Activated CD8-positive, alpha-beta memory T cell treated with anti-CD3 and anti-CD28 coated beads, Interleukin-2, amount 10 ng/mL, durations not matched to agents 7 days and 5 days (primary cell): ENCODE data around the gene CCNK. TPM values are rescaled to one million over a fixed set of nuclear protein-coding genes. Genes with fewer than 3 reads are reported as not detected.

Experiments used
- ATAC-seq: fragments of 150-1000 bp; cut with Tn5 transposase; one replicate; pipeline ENCODE4 v1.10.0; 2021; ENCODE audit warnings: moderate library complexity
- CTCF ChIA-PET: fragments of 350-600 bp; sonication (Branson Sonifier 250); formaldehyde crosslinking; loops from one replicate; lab custom pipeline; 2021; ENCODE audit warnings: antibody characterized with exemption; lab: Charles Lee
- DNase-seq: peaks from one replicate; pipeline ENCODE4 v3.0.0-alpha.2; 2020
- H3K27ac Mint-ChIP-seq: one replicate; pipeline ENCODE4 v1.8.0; 2021; ENCODE audit warnings: mild to moderate bottlenecking, mixed read lengths
- H3K27me3 Mint-ChIP-seq: one replicate; pipeline ENCODE4 v1.8.0; 2021; ENCODE audit warnings: mixed read lengths
- H3K36me3 Mint-ChIP-seq: one replicate; pipeline ENCODE4 v1.8.0; 2021; ENCODE audit warnings: mild to moderate bottlenecking, mixed read lengths
- H3K4me1 Mint-ChIP-seq: one replicate; pipeline ENCODE4 v1.8.0; 2021; ENCODE audit warnings: mixed read lengths
- H3K4me3 Mint-ChIP-seq: one replicate; pipeline ENCODE4 v1.8.0; 2021; ENCODE audit warnings: mild to moderate bottlenecking, moderate library complexity, mixed read lengths
- H3K9me3 Mint-ChIP-seq: one replicate; pipeline ENCODE4 v1.8.0; 2022; ENCODE audit warnings: low read depth, mixed read lengths
- total RNA-seq, 2 experiments: library from RNA; stranded (reverse); gene quantifications; one replicate each; pipeline ENCODE4 v1.2.3, GENCODE V29; 2021

CCNK gene
- total RNA-seq, 2 experiments from 2014 or later, result 82.9 to 84.3 TPM

- H3K4me1 Mint-ChIP-seq, result peaks cover 26% of the 10 kb centered on the region
Observed at GRCh38 chr14:99471731-99472130, 9.5 kb upstream of the CCNK start.

DNA sequence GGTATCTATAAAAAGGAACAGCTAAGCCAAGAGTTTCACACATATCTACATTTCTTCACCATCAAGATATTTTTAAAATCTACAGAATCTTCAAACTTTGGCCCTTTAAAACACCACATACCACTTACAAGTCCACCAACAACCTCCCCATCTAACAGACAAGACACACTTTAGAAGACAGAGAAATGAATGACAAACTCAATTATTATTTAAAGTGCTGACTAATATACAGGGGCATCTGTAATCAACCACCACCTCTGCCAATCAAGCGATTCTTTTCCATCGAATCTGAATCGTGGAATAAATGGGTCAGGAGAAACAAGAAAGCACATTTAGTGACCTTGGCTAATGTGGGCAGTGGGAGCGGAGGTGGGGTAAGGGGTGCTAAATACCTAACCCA is 8.3 kb upstream of the CCNK start:
- no peak overlapping the region for H3K27ac Mint-ChIP-seq
- H3K27me3 Mint-ChIP-seq, result no peaks in the 10 kb centered on the region
- H3K9me3 Mint-ChIP-seq, result no peaks in the 10 kb centered on the region
- H3K36me3 Mint-ChIP-seq, result no peaks in the 10 kb centered on the region
- ATAC-seq (no peak), DNase-seq (no peak)
- H3K4me1 Mint-ChIP-seq, result peaks cover 23% of the 10 kb centered on the region
- CTCF ChIA-PET, result no interaction called here
- no peak overlapping the region for H3K4me3 Mint-ChIP-seq

More at GRCh38 chr14:99471731-99472130, 9.5 kb upstream of the CCNK start:
- CTCF ChIA-PET, result interaction anchor here (0.7 to 1.1 kb wide), 2 partner anchors 11 to 219 kb away, joined by 3 read pairs; no protein-coding TSS in a partner anchor
- no peaks in the 10 kb centered on the region for H3K36me3 Mint-ChIP-seq
- no peak overlapping the region for H3K27ac Mint-ChIP-seq
- no peaks in the 10 kb centered on the region for H3K27me3 Mint-ChIP-seq
- H3K9me3 Mint-ChIP-seq, result no peaks in the 10 kb centered on the region
- H3K4me3 Mint-ChIP-seq, result no peak overlapping the region
- DNase-seq (no peak), ATAC-seq (no peak)

- Mint-ChIP-seq H3K27me3 (no peaks in the 10 kb centered on the region), H3K4me3 (no peak overlapping the region), H3K36me3 (peaks cover 2% of the 10 kb centered on the region), H3K9me3 (no peaks in the 10 kb centered on the region), H3K27ac (no peak overlapping the region), H3K4me1 (peaks cover 24% of the 10 kb centered on the region)
- ATAC-seq (no peak), DNase-seq (no peak)
- CTCF ChIA-PET, result no interaction called here
Observed at GRCh38 chr14:99473458-99473857, 7.8 kb upstream of the CCNK start.

GRCh38 chr14:99475179-99475578 is 6.0 kb upstream of the CCNK start:
- Mint-ChIP-seq H3K9me3 (no peaks in the 10 kb centered on the region), H3K4me3 (no peak overlapping the region), H3K36me3 (peaks cover 2% of the 10 kb centered on the region), H3K4me1 (peaks cover 23% of the 10 kb centered on the region), H3K27ac (no peak overlapping the region), H3K27me3 (no peaks in the 10 kb centered on the region)
- no peak for DNase-seq
- CTCF ChIA-PET, result no interaction called here
- ATAC-seq, result no peak

- peaks cover 2% of the 10 kb centered on the region for H3K36me3 Mint-ChIP-seq
Observed at GRCh38 chr14:99475660-99476059, 5.5 kb upstream of the CCNK start.

DNA sequence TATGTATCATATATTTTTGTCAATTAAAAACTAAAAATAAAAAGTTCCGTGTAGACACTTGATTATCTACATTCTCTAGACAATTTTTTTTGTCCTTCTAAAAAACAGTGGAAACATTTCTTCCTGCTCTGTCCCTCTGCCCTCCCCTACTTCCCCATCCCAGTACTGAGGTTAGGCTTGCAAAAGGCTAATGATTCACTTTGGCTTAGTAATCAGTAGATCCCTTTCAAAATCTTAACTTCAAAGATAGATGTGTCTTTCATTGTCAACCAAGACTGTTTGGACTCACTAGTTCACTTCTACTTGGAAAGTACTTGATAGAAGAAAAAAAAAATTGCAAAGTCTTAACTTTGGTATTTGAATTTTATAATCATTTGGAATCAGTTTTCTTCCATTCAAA is 4.3 kb upstream of the CCNK start:
- no peak overlapping the region for H3K27ac Mint-ChIP-seq
- DNase-seq, result no peak
- CTCF ChIA-PET, result no interaction called here
- H3K9me3 Mint-ChIP-seq, result no peaks in the 10 kb centered on the region
- H3K27me3 Mint-ChIP-seq, result no peaks in the 10 kb centered on the region
- peaks cover 2% of the 10 kb centered on the region for H3K36me3 Mint-ChIP-seq
- H3K4me3 Mint-ChIP-seq, result no peak overlapping the region
- peaks cover 23% of the 10 kb centered on the region for H3K4me1 Mint-ChIP-seq
- ATAC-seq, result no peak

More at GRCh38 chr14:99475660-99476059, 5.5 kb upstream of the CCNK start:
- Mint-ChIP-seq H3K4me1 (peaks cover 23% of the 10 kb centered on the region), H3K9me3 (no peaks in the 10 kb centered on the region), H3K4me3 (no peak overlapping the region), H3K27me3 (no peaks in the 10 kb centered on the region), H3K27ac (no peak overlapping the region)
- CTCF ChIA-PET, result interaction anchor here (0.8 kb wide), 1 partner anchor 58 kb away, joined by 3 read pairs; no protein-coding TSS in a partner anchor
- DNase-seq (no peak), ATAC-seq (no peak)

DNA sequence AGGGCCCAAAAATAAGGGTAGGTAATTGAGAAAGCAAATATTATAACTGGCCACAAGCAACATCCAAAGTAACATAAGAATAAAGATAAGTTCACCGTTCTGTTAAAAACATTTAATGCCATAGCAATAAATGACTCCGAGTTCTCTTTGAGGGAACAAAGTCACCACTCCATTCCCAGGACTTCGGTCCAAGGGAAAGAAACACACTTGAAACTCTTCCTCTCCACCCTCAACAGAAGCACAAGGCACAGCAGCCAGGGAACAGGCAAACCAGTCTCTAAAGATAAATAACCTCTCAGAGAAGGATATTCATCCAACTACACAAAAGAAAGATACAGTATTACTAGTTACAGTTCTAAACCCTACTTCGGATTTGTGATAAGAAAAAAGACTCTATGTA is 3.1 kb upstream of the CCNK start:
- Mint-ChIP-seq H3K9me3 (no peaks in the 10 kb centered on the region), H3K27me3 (no peaks in the 10 kb centered on the region), H3K4me3 (no peak overlapping the region), H3K4me1 (peaks cover 33% of the 10 kb centered on the region), H3K36me3 (peaks cover 2% of the 10 kb centered on the region), H3K27ac (no peak overlapping the region)
- DNase-seq, result no peak
- CTCF ChIA-PET, result no interaction called here
- ATAC-seq, result no peak

DNA sequence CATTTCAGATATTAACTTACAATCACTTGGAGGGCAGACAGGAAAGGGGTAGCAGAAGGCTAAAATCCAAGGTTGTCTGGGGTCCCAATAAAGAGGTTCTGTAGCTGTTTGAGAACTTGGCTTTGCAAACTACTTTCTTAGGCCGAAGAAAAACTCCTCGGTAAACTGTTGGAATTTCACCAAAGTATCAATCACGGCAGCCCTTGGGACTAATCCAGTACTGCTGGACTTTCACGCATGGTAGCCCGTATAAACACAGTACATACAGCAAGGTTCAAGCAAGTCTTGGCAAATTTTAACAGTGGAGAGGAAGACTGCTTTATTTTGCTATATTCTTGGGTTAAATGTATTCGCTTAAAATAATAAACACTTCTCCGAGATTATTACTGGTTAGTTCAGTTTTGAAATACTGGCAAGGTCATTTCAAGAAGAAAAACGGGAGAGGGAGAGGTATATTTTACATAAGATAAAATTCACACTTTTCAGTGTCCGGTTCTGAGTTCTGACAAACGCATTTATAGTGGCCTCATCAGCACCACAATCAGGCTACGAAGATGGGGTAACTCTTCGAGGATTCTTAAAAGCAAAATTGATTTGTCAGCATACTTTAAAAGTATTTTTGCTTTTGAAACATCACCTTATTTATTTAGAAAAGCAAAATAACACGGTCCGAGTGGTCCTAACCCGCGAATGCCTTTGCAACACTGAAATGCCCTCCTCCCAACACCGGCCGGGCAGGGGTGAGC is 1.9 kb upstream of the CCNK start:
- no peaks in the 10 kb centered on the region for H3K27me3 Mint-ChIP-seq
- DNase-seq (no peak), ATAC-seq (no peak)
- no peaks in the 10 kb centered on the region for H3K9me3 Mint-ChIP-seq
- CTCF ChIA-PET, result interaction anchor here (1.8 kb wide), 1 partner anchor 90 kb away, joined by 8 read pairs; no protein-coding TSS in a partner anchor
- peaks cover 41% of the 10 kb centered on the region for H3K4me1 Mint-ChIP-seq
- peak overlapping the region; percentile 81 for H3K27ac Mint-ChIP-seq
- H3K4me3 Mint-ChIP-seq, result peak overlapping the region; percentile 95
- H3K36me3 Mint-ChIP-seq, result peaks cover 2% of the 10 kb centered on the region

DNA sequence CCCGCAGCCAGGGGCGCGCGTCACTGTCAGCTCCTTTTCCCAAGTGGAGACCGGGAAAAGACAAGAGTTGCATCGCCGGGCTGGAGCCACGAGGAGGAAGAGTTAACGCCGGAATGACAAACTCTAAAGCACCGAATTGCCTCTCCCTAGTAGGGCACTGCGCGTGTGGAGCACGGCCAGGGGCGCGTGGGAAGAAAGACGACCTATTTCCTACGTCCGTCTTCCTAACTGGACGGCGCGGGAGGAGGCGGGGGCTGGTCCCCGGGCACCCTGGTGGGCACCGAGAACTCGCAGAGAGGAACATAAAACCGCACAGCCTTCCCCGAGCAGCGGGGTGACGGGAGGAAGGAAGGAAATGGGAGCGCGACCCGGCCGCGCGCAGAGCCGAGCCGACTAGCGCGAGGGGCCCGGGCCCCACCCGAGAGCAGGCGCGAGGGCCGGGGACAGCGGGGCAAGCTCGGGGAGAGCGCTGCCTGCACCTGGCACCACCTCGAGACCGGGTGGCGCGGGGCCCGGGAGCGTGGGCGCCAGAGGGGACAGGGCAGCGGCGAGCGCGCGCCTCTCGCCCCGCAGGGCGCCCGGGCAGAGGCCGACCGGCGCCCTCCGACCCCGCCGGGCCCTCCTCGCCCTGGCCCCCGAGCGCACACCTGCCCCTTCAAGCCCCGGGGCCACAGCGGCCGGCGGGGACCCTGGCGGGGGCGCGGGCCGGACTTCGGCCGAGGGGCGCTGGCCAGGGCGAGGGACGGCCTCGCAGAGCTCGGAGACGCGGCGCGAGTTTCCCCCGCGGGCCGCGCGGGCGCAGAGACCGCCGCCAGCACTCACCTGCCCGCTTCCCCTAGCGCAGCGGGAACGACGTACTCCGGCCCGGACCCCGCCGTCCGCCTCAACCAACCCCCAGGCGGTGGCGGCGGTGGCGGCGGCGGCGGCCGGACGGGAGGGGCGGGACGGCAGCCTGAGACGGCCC is 1.0 kb upstream of the CCNK start, which contains the start of gene SETD3:
Gene SETD3 (minus strand): TSS at position 954 of the 964 bp plus-strand sequence. CDS start 15,054 bp downstream, outside the sequence.
- Mint-ChIP-seq H3K36me3 (peaks cover 2% of the 10 kb centered on the region), H3K27me3 (no peaks in the 10 kb centered on the region), H3K27ac (peak within 1 kb of the TSS; percentile 98), H3K9me3 (no peaks in the 10 kb centered on the region), H3K4me1 (peaks cover 44% of the 10 kb centered on the region), H3K4me3 (peak within 1 kb of the TSS; percentile 95)
- ATAC-seq, result no peak
- CTCF ChIA-PET, result interaction anchor here (0.6 to 1.8 kb wide), 8 partner anchors 10 to 204 kb away, joined by 3 to 8 read pairs (median 4); partner anchors contain the start of gene CYP46A1
- peak; percentile 53 for DNase-seq

GRCh38 chr14:99481745-99482099 is 513 bp downstream of the CCNK start:
- CTCF ChIA-PET, result interaction anchor here (0.8 to 1.5 kb wide), 2 partner anchors 35 to 731 kb away, joined by 3 to 4 read pairs; no protein-coding TSS in a partner anchor
- Mint-ChIP-seq H3K4me3 (peak overlapping the region; percentile 94), H3K27ac (peak overlapping the region; percentile 98), H3K27me3 (no peaks in the 10 kb centered on the region), H3K4me1 (peaks cover 48% of the 10 kb centered on the region), H3K36me3 (peaks cover 2% of the 10 kb centered on the region), H3K9me3 (no peaks in the 10 kb centered on the region)
- no peak for ATAC-seq
- peak; percentile 59 for DNase-seq

DNA sequence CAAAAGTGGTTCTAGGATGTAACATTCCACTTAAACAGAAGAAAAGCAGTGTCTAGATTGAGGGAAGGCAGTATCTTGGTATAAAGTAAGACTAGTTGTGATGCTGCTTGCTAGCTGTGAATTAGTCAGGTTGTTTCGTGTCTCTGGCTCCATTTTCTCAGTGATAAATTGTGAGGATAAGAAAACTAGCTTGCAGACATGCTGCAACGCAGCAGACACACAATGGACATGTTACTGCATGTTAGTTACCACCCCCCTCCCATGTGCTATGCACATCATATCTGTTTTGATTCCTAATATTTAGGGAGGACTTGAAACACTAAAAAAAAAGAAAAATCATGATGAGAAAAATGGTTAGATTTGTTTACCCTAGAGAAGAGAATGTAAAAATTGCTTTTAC is 2.9 kb downstream of the CCNK start:
- Mint-ChIP-seq H3K4me3 (no peak overlapping the region), H3K9me3 (no peaks in the 10 kb centered on the region), H3K36me3 (no peaks in the 10 kb centered on the region), H3K27ac (no peak overlapping the region), H3K27me3 (no peaks in the 10 kb centered on the region), H3K4me1 (peaks cover 35% of the 10 kb centered on the region)
- DNase-seq, result no peak
- CTCF ChIA-PET, result no interaction called here
- ATAC-seq, result no peak

GRCh38 chr14:99497341-99497740 is 16.1 kb downstream of the CCNK start:
- H3K27me3 Mint-ChIP-seq, result no peaks in the 10 kb centered on the region
- H3K36me3 Mint-ChIP-seq, result peaks cover 54% of the 10 kb centered on the region
- H3K9me3 Mint-ChIP-seq, result no peaks in the 10 kb centered on the region
- CTCF ChIA-PET, result interaction anchor here (0.6 kb wide), 1 partner anchor 84 kb away, joined by 3 read pairs; no protein-coding TSS in a partner anchor
- H3K27ac Mint-ChIP-seq, result no peak overlapping the region
- H3K4me1 Mint-ChIP-seq, result peaks cover 6% of the 10 kb centered on the region
- DNase-seq (no peak), ATAC-seq (no peak)
- no peak overlapping the region for H3K4me3 Mint-ChIP-seq

GRCh38 chr14:99497894-99498293 is 16.7 kb downstream of the CCNK start:
- Mint-ChIP-seq H3K36me3 (peaks cover 55% of the 10 kb centered on the region), H3K4me3 (no peak overlapping the region), H3K9me3 (no peaks in the 10 kb centered on the region), H3K4me1 (peaks cover 6% of the 10 kb centered on the region), H3K27ac (no peak overlapping the region), H3K27me3 (no peaks in the 10 kb centered on the region)
- DNase-seq, result no peak
- no peak for ATAC-seq
- CTCF ChIA-PET, result no interaction called here
